Activated CD8-positive, alpha-beta memory T cell treated with anti-CD3 and anti-CD28 coated beads, Interleukin-2, amount 10 ng/mL, durations not matched to agents 7 days and 5 days (primary cell): ENCODE data around the gene ALOX12. TPM values are rescaled to one million over a fixed set of nuclear protein-coding genes. Genes with fewer than 3 reads are reported as not detected.
"Not testable (repeated sequence)": the region's sequence is repeated elsewhere in the genome, so short reads cannot be mapped to it uniquely, and the experiment has no call there.

Experiments
- ATAC-seq: fragments of 150-1000 bp; cut with Tn5 transposase; one replicate; pipeline ENCODE4 v1.10.0; 2021; ENCODE audit warnings: moderate library complexity
- CTCF ChIA-PET: fragments of 350-600 bp; sonication (Branson Sonifier 250); formaldehyde crosslinking; loops from one replicate; lab custom pipeline; 2021; ENCODE audit warnings: antibody characterized with exemption; lab: Charles Lee
- DNase-seq: peaks from one replicate; pipeline ENCODE4 v3.0.0-alpha.2; 2020
- H3K27ac Mint-ChIP-seq: one replicate; pipeline ENCODE4 v1.8.0; 2021; ENCODE audit warnings: mild to moderate bottlenecking, mixed read lengths
- H3K27me3 Mint-ChIP-seq: one replicate; pipeline ENCODE4 v1.8.0; 2021; ENCODE audit warnings: mixed read lengths
- H3K36me3 Mint-ChIP-seq: one replicate; pipeline ENCODE4 v1.8.0; 2021; ENCODE audit warnings: mild to moderate bottlenecking, mixed read lengths
- H3K4me1 Mint-ChIP-seq: one replicate; pipeline ENCODE4 v1.8.0; 2021; ENCODE audit warnings: mixed read lengths
- H3K4me3 Mint-ChIP-seq: one replicate; pipeline ENCODE4 v1.8.0; 2021; ENCODE audit warnings: mild to moderate bottlenecking, moderate library complexity, mixed read lengths
- H3K9me3 Mint-ChIP-seq: one replicate; pipeline ENCODE4 v1.8.0; 2022; ENCODE audit warnings: low read depth, mixed read lengths
- total RNA-seq, 2 experiments: library from RNA; stranded (reverse); gene quantifications; one replicate each; pipeline ENCODE4 v1.2.3, GENCODE V29; 2021

ALOX12 gene, protein sequence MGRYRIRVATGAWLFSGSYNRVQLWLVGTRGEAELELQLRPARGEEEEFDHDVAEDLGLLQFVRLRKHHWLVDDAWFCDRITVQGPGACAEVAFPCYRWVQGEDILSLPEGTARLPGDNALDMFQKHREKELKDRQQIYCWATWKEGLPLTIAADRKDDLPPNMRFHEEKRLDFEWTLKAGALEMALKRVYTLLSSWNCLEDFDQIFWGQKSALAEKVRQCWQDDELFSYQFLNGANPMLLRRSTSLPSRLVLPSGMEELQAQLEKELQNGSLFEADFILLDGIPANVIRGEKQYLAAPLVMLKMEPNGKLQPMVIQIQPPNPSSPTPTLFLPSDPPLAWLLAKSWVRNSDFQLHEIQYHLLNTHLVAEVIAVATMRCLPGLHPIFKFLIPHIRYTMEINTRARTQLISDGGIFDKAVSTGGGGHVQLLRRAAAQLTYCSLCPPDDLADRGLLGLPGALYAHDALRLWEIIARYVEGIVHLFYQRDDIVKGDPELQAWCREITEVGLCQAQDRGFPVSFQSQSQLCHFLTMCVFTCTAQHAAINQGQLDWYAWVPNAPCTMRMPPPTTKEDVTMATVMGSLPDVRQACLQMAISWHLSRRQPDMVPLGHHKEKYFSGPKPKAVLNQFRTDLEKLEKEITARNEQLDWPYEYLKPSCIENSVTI
- total RNA-seq: not detected

DNA sequence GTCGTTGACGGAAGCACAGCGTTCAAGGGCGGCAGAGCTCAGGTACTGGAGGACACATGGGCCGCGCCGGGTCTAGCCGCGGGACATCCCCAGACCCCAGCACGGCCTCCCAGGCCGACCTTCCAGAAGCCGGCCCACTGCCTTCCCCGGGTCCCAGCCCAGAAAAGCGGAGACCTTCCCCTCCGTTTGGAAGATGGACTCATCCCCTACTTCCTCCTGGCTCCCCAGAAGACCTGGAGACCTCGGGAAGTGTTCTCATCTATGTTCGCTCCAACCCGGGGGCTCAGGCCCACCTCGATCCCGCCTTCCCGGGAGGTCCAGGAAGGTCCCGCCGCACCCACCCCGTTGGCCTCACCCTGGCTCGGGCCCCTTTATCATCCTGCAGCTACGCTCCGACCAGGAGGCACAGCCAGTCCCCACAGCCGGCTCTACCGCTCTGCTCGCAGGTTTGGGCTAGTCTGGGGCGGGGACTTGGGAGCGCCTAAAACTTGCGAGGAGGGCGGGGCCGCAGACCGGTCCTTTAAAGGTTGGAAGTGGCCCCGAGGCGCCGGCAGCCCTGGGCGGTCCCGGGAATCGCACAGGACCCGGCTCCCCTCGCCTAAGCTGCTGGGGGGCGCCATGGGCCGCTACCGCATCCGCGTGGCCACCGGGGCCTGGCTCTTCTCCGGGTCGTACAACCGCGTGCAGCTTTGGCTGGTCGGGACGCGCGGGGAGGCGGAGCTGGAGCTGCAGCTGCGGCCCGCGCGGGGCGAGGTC, at the start of gene ALOX12:
Gene ALOX12, plus strand, starts transcription at position 550 of the 756 bp plus-strand sequence. Its CDS starts 69 bp downstream, at position 619.
- ATAC-seq: no peak
- Mint-ChIP-seq H3K27ac (no peak within 1 kb of the TSS), H3K27me3 (no peaks in the 10 kb centered on the region)

GRCh38 chr17:6947745-6948144, 48.1 kb upstream of the ALOX12 start:
- DNase-seq: no peak
- Mint-ChIP-seq H3K27ac (no peak overlapping the region), H3K9me3 (no peaks in the 10 kb centered on the region), H3K4me1 (peaks cover 9% of the 10 kb centered on the region), H3K27me3 (no peaks in the 10 kb centered on the region), H3K36me3 (no peaks in the 10 kb centered on the region), H3K4me3 (no peak overlapping the region)
- ATAC-seq: no peak
- CTCF ChIA-PET: no interaction called here

More for the DNA sequence above, at the start of gene ALOX12:
- Mint-ChIP-seq H3K4me1 (no peaks in the 10 kb centered on the region), H3K36me3 (peaks cover 22% of the 10 kb centered on the region), H3K9me3 (no peaks in the 10 kb centered on the region), H3K4me3 (no peak within 1 kb of the TSS)
- DNase-seq: no peak
- CTCF ChIA-PET: interaction anchor here (0.9 to 1.4 kb wide), 2 partner anchors 9 to 85 kb away, joined by 3 to 6 read pairs; no protein-coding TSS in a partner anchor

GRCh38 chr17:6948562-6948961, 47.3 kb upstream of the ALOX12 start:
- CTCF ChIA-PET: no interaction called here
- Mint-ChIP-seq H3K27me3 (no peaks in the 10 kb centered on the region), H3K4me3 (no peak overlapping the region), H3K9me3 (no peaks in the 10 kb centered on the region), H3K36me3 (no peaks in the 10 kb centered on the region), H3K4me1 (peaks cover 9% of the 10 kb centered on the region), H3K27ac (peak overlapping the region; percentile 30)
- DNase-seq (no peak), ATAC-seq (no peak)

DNA sequence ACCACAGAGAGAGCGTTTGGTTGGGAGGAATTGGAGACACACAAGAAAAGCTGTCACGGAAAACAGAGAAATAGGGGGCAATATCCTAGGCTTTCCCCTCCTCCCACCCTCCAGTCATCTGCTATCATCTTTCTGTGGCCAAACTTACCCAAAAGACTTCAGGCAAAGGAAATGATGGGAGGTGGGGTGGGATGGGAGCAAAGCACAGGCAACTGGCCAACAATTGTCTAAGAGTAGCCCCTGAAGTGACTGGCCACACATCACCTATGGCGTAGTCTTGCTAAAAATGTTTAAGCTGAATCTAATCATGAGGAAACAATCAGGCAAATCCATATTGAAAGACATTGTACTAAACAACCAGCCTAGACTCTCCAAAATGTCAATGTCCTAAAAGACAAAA, 46.9 kb upstream of the ALOX12 start:
- Mint-ChIP-seq H3K4me3 (no peak overlapping the region), H3K4me1 (peaks cover 9% of the 10 kb centered on the region), H3K36me3 (no peaks in the 10 kb centered on the region), H3K27me3 (no peaks in the 10 kb centered on the region), H3K27ac (peak overlapping the region; percentile 30), H3K9me3 (no peaks in the 10 kb centered on the region)
- DNase-seq (no peak), ATAC-seq (no peak)
- CTCF ChIA-PET: no interaction called here

DNA sequence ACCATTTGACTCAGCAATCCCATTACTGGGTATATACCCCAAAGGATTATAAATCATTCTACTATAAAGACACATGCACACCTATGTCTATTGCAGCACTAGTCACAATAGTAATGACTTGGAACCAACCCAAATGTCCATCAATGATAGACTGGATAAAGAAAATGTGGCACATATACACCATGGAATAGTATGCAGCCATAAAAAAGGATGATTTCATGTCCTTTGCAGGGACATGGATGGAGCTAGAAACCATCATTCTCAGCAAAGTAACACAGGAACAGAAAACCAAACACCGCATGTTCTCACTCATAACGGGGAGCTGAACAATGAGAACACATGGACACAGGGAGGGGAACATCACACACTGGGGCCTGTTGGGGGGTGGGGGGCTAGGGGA, 44.9 kb upstream of the ALOX12 start:
- H3K4me1 Mint-ChIP-seq, H3K27me3 Mint-ChIP-seq, H3K4me3 Mint-ChIP-seq, CTCF ChIA-PET, H3K36me3 Mint-ChIP-seq, H3K9me3 Mint-ChIP-seq, H3K27ac Mint-ChIP-seq, ATAC-seq, DNase-seq: not testable (repeated sequence)

DNA sequence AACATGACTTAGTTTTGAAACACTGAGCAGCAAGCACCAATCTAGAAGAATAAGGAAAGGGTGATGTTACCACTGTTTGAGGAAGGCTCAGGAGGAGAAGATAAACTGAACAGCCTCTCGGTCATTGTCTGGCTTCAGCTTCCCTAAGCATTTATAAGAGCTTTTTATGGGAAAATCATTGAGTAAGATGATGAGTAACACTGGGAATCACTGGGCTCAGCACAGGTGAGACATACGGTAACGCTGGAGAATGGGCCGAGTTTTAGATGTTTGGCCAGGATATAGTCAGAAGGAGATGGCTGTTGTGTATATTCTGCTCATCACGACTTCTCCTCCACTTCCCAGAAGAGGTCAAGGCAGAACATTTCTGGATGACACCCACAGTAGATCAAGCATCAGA, 42.2 kb upstream of the ALOX12 start:
- no peak for ATAC-seq
- H3K4me1 Mint-ChIP-seq: peaks cover 5% of the 10 kb centered on the region
- H3K27ac Mint-ChIP-seq: no peak overlapping the region
- H3K36me3 Mint-ChIP-seq: no peaks in the 10 kb centered on the region
- no peaks in the 10 kb centered on the region for H3K9me3 Mint-ChIP-seq
- CTCF ChIA-PET: no interaction called here
- H3K4me3 Mint-ChIP-seq: no peak overlapping the region
- DNase-seq: no peak
- H3K27me3 Mint-ChIP-seq: no peaks in the 10 kb centered on the region

DNA sequence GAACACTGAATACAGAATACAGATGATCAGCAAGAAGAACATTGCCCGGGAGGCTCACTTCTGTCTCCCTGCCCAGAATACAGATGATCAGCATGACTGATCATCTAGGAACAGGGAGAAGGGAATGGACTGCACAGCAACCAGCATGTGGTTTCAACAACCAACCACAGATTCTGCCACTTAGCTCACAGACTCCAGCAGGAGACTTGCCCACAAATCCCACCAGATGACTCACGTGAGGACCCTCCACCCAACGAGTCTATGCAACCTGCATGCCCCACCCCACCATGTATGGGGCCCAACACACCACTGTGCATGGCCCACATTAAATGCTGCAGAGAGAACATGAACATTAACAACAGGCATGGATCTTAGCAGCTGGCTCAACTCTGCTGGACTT, 36.1 kb upstream of the ALOX12 start:
- peaks cover 15% of the 10 kb centered on the region for H3K27me3 Mint-ChIP-seq
- H3K9me3 Mint-ChIP-seq: no peaks in the 10 kb centered on the region
- H3K4me3 Mint-ChIP-seq: no peak overlapping the region
- peaks cover 5% of the 10 kb centered on the region for H3K4me1 Mint-ChIP-seq
- no peaks in the 10 kb centered on the region for H3K36me3 Mint-ChIP-seq
- ATAC-seq (no peak), DNase-seq (no peak)
- CTCF ChIA-PET: no interaction called here
- no peak overlapping the region for H3K27ac Mint-ChIP-seq

- peaks cover 5% of the 10 kb centered on the region for H3K4me1 Mint-ChIP-seq
- ATAC-seq: no peak
- no peak for DNase-seq
- H3K27me3 Mint-ChIP-seq: peaks cover 2% of the 10 kb centered on the region
- no peak overlapping the region for H3K4me3 Mint-ChIP-seq
- CTCF ChIA-PET: interaction anchor here (1.2 kb wide), 1 partner anchor 55 kb away, joined by 3 read pairs; no protein-coding TSS in a partner anchor
- no peak overlapping the region for H3K27ac Mint-ChIP-seq
- no peaks in the 10 kb centered on the region for H3K9me3 Mint-ChIP-seq
- peaks cover 2% of the 10 kb centered on the region for H3K36me3 Mint-ChIP-seq
Measured at GRCh38 chr17:6969323-6969726, 26.5 kb upstream of the ALOX12 start.

GRCh38 chr17:6970992-6971391, 24.9 kb upstream of the ALOX12 start:
- H3K36me3 Mint-ChIP-seq: peaks cover 2% of the 10 kb centered on the region
- no peaks in the 10 kb centered on the region for H3K9me3 Mint-ChIP-seq
- DNase-seq (no peak), ATAC-seq (no peak)
- H3K4me3 Mint-ChIP-seq: no peak overlapping the region
- CTCF ChIA-PET: interaction anchor here (0.6 to 0.7 kb wide), 2 partner anchors 33 to 134 kb away, joined by 3 read pairs; no protein-coding TSS in a partner anchor
- H3K27me3 Mint-ChIP-seq: peaks cover 2% of the 10 kb centered on the region
- H3K4me1 Mint-ChIP-seq: peaks cover 5% of the 10 kb centered on the region
- no peak overlapping the region for H3K27ac Mint-ChIP-seq

GRCh38 chr17:6979440-6979839, 16.4 kb upstream of the ALOX12 start:
- H3K9me3 Mint-ChIP-seq, H3K27me3 Mint-ChIP-seq, H3K27ac Mint-ChIP-seq, CTCF ChIA-PET, H3K4me3 Mint-ChIP-seq, DNase-seq, H3K36me3 Mint-ChIP-seq, ATAC-seq: not testable (repeated sequence)
- H3K4me1 Mint-ChIP-seq: peaks cover 11% of the 10 kb centered on the region

DNA sequence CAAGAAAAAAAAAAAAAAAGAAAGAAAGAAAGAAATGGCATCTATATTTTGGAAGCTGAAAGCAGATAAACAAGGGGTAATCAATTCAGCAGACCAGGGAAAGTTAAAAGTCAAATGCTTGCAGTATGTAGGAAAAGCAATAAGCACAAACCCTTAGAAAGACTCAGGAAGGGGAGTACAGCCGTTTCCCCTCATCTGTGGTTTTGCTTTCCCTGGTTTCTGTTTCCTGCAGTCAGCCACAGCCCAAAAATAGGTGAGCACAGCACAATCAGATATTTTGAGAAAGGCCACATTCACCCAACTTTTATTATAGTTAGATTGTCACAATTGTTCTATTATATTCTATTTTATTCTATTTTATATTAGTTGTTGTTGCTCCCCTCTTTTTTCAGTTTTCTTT, 14.4 kb upstream of the ALOX12 start:
- CTCF ChIA-PET: interaction anchor here (1.3 kb wide), 1 partner anchor 67 kb away, joined by 4 read pairs; no protein-coding TSS in a partner anchor

DNA sequence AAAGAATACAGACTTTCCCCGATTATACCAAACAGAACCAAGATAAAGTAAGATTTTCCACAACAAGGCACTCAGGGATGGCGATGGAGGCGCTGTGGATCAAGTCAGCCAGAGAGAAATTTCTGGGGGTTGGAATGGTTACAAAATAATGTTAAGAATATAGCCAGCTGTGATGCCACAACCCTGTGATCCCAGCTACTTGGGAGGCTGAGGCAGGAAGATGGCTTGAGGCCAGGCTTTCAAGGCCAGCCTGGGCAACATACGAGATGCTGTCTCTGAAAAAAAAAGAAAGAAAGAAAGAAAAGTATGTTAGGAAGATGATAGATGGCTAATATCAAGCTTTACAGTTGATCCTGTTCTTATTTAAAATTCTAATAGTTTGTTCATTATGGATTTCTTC, 10.6 kb upstream of the ALOX12 start:
- peaks cover 4% of the 10 kb centered on the region for H3K27me3 Mint-ChIP-seq
- CTCF ChIA-PET: interaction anchor here (1.2 to 1.7 kb wide), 2 partner anchors 18 to 75 kb away, joined by 3 to 4 read pairs; no protein-coding TSS in a partner anchor
- ATAC-seq: no peak
- peaks cover 1% of the 10 kb centered on the region for H3K36me3 Mint-ChIP-seq
- H3K4me1 Mint-ChIP-seq: peaks cover 11% of the 10 kb centered on the region
- H3K27ac Mint-ChIP-seq: no peak overlapping the region
- H3K9me3 Mint-ChIP-seq: no peaks in the 10 kb centered on the region
- no peak for DNase-seq
- H3K4me3 Mint-ChIP-seq: no peak overlapping the region

More for the DNA sequence above, 14.4 kb upstream of the ALOX12 start:
- Mint-ChIP-seq H3K36me3 (peaks cover 3% of the 10 kb centered on the region), H3K27me3 (peaks cover 4% of the 10 kb centered on the region), H3K27ac (no peak overlapping the region), H3K4me3 (no peak overlapping the region), H3K9me3 (no peaks in the 10 kb centered on the region), H3K4me1 (peaks cover 11% of the 10 kb centered on the region)
- DNase-seq: no peak
- ATAC-seq: no peak

- H3K4me1 Mint-ChIP-seq: peaks cover 2% of the 10 kb centered on the region
Measured at GRCh38 chr17:6986676-6987075, 9.2 kb upstream of the ALOX12 start.

More at GRCh38 chr17:6986676-6987075, 9.2 kb upstream of the ALOX12 start:
- Mint-ChIP-seq H3K27me3 (peaks cover 4% of the 10 kb centered on the region), H3K4me3 (no peak overlapping the region), H3K9me3 (no peaks in the 10 kb centered on the region), H3K36me3 (no peaks in the 10 kb centered on the region), H3K27ac (no peak overlapping the region)
- DNase-seq (no peak), ATAC-seq (no peak)
- CTCF ChIA-PET: no interaction called here
